NB4 (cell line): ENCODE data around the gene TLE5.

Experiments used
- MYC ChIP-seq: IDR thresholded peaks from 2 replicates; pipeline ENCODE4 v1.6.1; 2011; ENCODE audit warnings: low read depth, low read length
- POLR2A ChIP-seq: IDR thresholded peaks from 2 replicates; pipeline ENCODE4 v1.6.1; 2011; ENCODE audit warnings: mild to moderate bottlenecking; ENCODE audit not compliant: insufficient read length; ENCODE audit errors: extremely low read depth
- TF ChIP-seq, protein P1 (sequence below): IDR thresholded peaks from one replicate; pipeline ENCODE4 v1.5.1; 2012; ENCODE audit warnings: low read depth, low read length
- TF ChIP-seq, protein P2 (sequence below): IDR thresholded peaks from 2 replicates; pipeline ENCODE4 v1.6.1; 2011; ENCODE audit warnings: low read depth, low read length

DNA sequence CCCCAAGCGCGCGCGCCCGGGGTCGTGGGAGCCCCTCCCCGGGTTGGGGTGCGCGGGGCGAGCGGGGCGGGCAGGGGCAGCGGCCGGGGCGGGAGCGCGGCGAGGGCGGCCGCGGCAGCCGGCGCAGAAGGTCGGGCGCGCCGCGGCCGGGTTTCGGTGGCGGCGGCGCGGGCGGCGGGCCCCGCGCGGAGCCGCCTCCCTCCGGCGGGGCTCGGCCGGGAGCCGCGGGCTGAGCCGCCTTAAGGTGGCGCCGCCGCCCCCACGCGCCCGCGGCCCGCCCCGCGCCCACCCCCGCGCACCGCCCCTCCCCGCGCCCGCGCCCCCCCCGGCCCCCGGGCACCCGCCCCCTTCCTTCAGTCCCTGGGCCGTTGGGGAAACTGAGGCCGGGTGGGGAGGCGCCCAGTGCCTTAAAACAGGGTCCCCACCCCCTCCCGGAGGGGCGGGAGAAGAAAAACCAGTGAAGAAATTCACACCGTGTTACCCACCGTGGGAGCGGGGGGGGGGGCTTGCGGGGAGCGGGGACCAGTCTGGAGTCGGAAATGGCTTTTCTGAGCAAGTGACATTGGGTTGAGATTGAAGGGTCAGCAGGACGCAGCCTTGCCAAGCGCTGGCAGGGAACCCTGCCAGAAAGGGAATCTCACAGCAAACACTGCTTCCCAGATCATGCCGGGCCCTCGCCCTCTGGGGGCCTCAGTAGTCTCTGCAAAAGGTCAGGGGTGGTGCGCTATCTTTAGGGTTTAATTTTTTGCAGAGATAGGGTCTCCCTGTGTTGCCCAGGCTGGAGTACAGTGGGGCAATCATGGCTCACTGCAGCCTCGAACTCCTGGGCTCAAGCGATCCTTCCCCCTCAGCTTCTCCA, 33.0 kb downstream of the TLE5 start, which contains the start of gene TLE2:
- TF ChIP-seq MYC (no peak), POLR2A (no peak)
- TF ChIP-seq, protein P1, sequence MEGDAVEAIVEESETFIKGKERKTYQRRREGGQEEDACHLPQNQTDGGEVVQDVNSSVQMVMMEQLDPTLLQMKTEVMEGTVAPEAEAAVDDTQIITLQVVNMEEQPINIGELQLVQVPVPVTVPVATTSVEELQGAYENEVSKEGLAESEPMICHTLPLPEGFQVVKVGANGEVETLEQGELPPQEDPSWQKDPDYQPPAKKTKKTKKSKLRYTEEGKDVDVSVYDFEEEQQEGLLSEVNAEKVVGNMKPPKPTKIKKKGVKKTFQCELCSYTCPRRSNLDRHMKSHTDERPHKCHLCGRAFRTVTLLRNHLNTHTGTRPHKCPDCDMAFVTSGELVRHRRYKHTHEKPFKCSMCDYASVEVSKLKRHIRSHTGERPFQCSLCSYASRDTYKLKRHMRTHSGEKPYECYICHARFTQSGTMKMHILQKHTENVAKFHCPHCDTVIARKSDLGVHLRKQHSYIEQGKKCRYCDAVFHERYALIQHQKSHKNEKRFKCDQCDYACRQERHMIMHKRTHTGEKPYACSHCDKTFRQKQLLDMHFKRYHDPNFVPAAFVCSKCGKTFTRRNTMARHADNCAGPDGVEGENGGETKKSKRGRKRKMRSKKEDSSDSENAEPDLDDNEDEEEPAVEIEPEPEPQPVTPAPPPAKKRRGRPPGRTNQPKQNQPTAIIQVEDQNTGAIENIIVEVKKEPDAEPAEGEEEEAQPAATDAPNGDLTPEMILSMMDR = no peak
- TF ChIP-seq, protein P2, sequence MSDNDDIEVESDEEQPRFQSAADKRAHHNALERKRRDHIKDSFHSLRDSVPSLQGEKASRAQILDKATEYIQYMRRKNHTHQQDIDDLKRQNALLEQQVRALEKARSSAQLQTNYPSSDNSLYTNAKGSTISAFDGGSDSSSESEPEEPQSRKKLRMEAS = no peak
